ENCODE data around the gene EPHB3. TPM values are rescaled to one million over a fixed set of nuclear protein-coding genes. Genes with fewer than 3 reads are reported as not detected.
"Not testable (repeated sequence)": the region's sequence is repeated elsewhere in the genome, so short reads cannot be mapped to it uniquely, and the experiment has no call there.

Gene EPHB3
- total and polyA plus RNA-seq, 8 donors = 2.9 to 33.3 (median 22.7) TPM

GRCh38 chr3:184615396-184615795, 53.8 kb downstream of the EPHB3 start:
- no peak overlapping the region for H3K4me3 ChIP-seq
- H3K4me1 ChIP-seq = peaks cover 0 to 8% (median 5%) of the 10 kb centered on the region in 4 donors
- no peaks in the 10 kb centered on the region for H3K36me3 ChIP-seq
- intact Hi-C loops (cut with DNase I; ENCODE audit: low total_unique reads) = no loop called here
- no peak for DNase-seq
- H3K27me3 ChIP-seq = no peaks in the 10 kb centered on the region
- H3K27ac ChIP-seq = no peak overlapping the region
- TF ChIP-seq CTCF (IDR thresholded peaks at IDR 0.05) (no peak), POLR2AphosphoS5 (IDR thresholded peaks at IDR 0.05) (no peak), POLR2A (IDR thresholded peaks at IDR 0.05) (no peak), EP300 (IDR thresholded peaks at IDR 0.05) (no peak)
- H3K9me3 ChIP-seq = no peaks in the 10 kb centered on the region
- 83 to 97% (median 94%) methylated on average over 1 of the region's 1 CpG for WGBS, 5 donors

- no peaks in the 10 kb centered on the region for H3K27me3 ChIP-seq
- TF ChIP-seq EP300 (IDR thresholded peaks at IDR 0.05) (no peak), POLR2A (IDR thresholded peaks at IDR 0.05) (no peak), POLR2AphosphoS5 (IDR thresholded peaks at IDR 0.05) (no peak), CTCF (IDR thresholded peaks at IDR 0.05) (no peak)
- H3K4me3 ChIP-seq = no peak overlapping the region
- intact Hi-C loops (cut with DNase I; ENCODE audit: low total_unique reads) = no loop called here
- no peaks in the 10 kb centered on the region for H3K9me3 ChIP-seq
- H3K36me3 ChIP-seq = no peaks in the 10 kb centered on the region
- H3K27ac ChIP-seq = no peak overlapping the region
- DNase-seq = no peak
- peaks cover 0 to 8% (median 5%) of the 10 kb centered on the region in 4 donors for H3K4me1 ChIP-seq
- 71 to 88% (median 81%) methylated on average over 5 of the region's 5 CpGs for WGBS, 5 donors
These were observed 54.9 kb downstream of the EPHB3 start for GRCh38 chr3:184616436-184616835.

GRCh38 chr3:184617306-184617705, 55.7 kb downstream of the EPHB3 start:
- H3K4me3 ChIP-seq; intact Hi-C loops (cut with DNase I; ENCODE audit: low total_unique reads); H3K36me3 ChIP-seq; H3K27ac ChIP-seq; H3K4me1 ChIP-seq; DNase-seq; H3K9me3 ChIP-seq; H3K27me3 ChIP-seq: not testable (repeated sequence)
- 65 to 96% (median 92%) methylated on average over 4 of the region's 4 CpGs for WGBS, 5 donors

- TF ChIP-seq CTCF (IDR thresholded peaks at IDR 0.05) (no peak), POLR2AphosphoS5 (IDR thresholded peaks at IDR 0.05) (no peak), POLR2A (IDR thresholded peaks at IDR 0.05) (no peak), EP300 (IDR thresholded peaks at IDR 0.05) (no peak)
- no peak overlapping the region for H3K4me3 ChIP-seq
- no peak overlapping the region for H3K27ac ChIP-seq
- intact Hi-C loops (cut with DNase I; ENCODE audit: low total_unique reads) = no loop called here
- no peaks in the 10 kb centered on the region for H3K27me3 ChIP-seq
- DNase-seq = no peak
- H3K4me1 ChIP-seq = peaks cover 0 to 8% (median 5%) of the 10 kb centered on the region in 4 donors
- H3K9me3 ChIP-seq = no peaks in the 10 kb centered on the region
- no peaks in the 10 kb centered on the region for H3K36me3 ChIP-seq
- WGBS, 5 donors = 60 to 73% (median 68%) methylated on average over 7 of the region's 7 CpGs
These were observed 57.2 kb downstream of the EPHB3 start for GRCh38 chr3:184618811-184619210.

- Histone ChIP-seq H3K4me3 (no peak overlapping the region), H3K9me3 (no peaks in the 10 kb centered on the region), H3K4me1 (peaks cover 0 to 8% (median 5%) of the 10 kb centered on the region in 4 donors), H3K27me3 (no peaks in the 10 kb centered on the region), H3K27ac (no peak overlapping the region), H3K36me3 (no peaks in the 10 kb centered on the region)
- DNase-seq = peak in 1 of 2 donors; percentile 76
- intact Hi-C loops (cut with DNase I; ENCODE audit: low total_unique reads) = no loop called here
- WGBS, 5 donors = 15 to 38% (median 34%) methylated on average over 3 of the region's 3 CpGs
- no peak for TF ChIP-seq POLR2AphosphoS5 (IDR thresholded peaks at IDR 0.05)
- TF ChIP-seq CTCF (IDR thresholded peaks at IDR 0.05) = no peak
- TF ChIP-seq POLR2A (IDR thresholded peaks at IDR 0.05) = no peak
- TF ChIP-seq EP300 (IDR thresholded peaks at IDR 0.05) = no peak
These were observed 57.8 kb downstream of the EPHB3 start for GRCh38 chr3:184619369-184619768.
